Thyroid gland (tissue), 4 donors: ENCODE results near the gene LRRFIP1.

Source experiments
- POLR2A ChIP-seq, 2 donors: fragments of 450-650 bp; IDR thresholded peaks; one replicate each; pipeline ENCODE4 v1.6.1; 2017; ENCODE audit warnings: antibody characterized with exemption in 2 of 2, mild to moderate bottlenecking in 2 of 2, moderate library complexity in 1 of 2
- TF ChIP-seq, protein P1 (sequence below), 6 experiments: fragments of 200-600 bp in 3 of 6; fragments of 450-650 bp in 3 of 6; sonication (generic) in 3 of 6; IDR thresholded peaks; one replicate each; pipeline ENCODE4 v1.5.1; 2016 to 2019; ENCODE audit warnings: antibody characterized with exemption in 6 of 6, mild to moderate bottlenecking in 2 of 6, inconsistent platforms in 1 of 6, moderate library complexity in 1 of 6

DNA sequence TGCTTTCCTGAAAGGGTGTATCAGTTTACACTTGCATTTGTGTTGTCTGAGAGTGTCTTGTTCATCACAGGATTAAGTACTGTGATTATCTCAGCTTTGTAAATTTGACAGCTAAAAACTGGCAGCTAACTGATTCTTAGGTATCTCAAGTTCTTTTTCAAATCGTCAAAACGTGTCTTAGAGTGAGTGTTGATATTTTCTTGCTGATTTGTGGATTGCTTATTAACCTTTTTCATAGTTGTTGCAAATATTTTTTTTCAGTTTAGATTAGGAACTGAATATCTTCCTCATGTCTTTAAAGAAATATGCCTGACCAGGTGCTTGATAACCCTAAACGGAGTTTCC is 41.9 kb downstream of the LRRFIP1 start:
- TF ChIP-seq, protein P1, sequence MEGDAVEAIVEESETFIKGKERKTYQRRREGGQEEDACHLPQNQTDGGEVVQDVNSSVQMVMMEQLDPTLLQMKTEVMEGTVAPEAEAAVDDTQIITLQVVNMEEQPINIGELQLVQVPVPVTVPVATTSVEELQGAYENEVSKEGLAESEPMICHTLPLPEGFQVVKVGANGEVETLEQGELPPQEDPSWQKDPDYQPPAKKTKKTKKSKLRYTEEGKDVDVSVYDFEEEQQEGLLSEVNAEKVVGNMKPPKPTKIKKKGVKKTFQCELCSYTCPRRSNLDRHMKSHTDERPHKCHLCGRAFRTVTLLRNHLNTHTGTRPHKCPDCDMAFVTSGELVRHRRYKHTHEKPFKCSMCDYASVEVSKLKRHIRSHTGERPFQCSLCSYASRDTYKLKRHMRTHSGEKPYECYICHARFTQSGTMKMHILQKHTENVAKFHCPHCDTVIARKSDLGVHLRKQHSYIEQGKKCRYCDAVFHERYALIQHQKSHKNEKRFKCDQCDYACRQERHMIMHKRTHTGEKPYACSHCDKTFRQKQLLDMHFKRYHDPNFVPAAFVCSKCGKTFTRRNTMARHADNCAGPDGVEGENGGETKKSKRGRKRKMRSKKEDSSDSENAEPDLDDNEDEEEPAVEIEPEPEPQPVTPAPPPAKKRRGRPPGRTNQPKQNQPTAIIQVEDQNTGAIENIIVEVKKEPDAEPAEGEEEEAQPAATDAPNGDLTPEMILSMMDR (IDR thresholded peaks at IDR 0.05), result no peak
- TF ChIP-seq POLR2A (IDR thresholded peaks at IDR 0.05), result no peak
